ENCODE data around the gene ENHO.
"Not testable (repeated sequence)": the region's sequence is repeated elsewhere in the genome, so short reads cannot be mapped to it uniquely, and the experiment has no call there.

The ENHO gene

GRCh38 chr9:34492051-34492450 lies 30.7 kb downstream of the ENHO start:
- H3K27ac Mint-ChIP-seq (ENCODE audit: low read depth): no peak overlapping the region
- peaks cover 69% of the 10 kb centered on the region for H3K27me3 Mint-ChIP-seq
- no peak overlapping the region for H3K4me3 Mint-ChIP-seq
- no peak for ATAC-seq (replicated peaks; ENCODE audit: extremely low read depth, poor library complexity, severe bottlenecking)
- H3K4me1 Mint-ChIP-seq: no peaks in the 10 kb centered on the region
- H3K9me3 Mint-ChIP-seq: no peaks in the 10 kb centered on the region
- no peak for DNase-seq (ENCODE audit: low spot score in 2 of 2)
- no peaks in the 10 kb centered on the region for H3K36me3 Mint-ChIP-seq (ENCODE audit: insufficient read depth)

- Mint-ChIP-seq H3K4me1 (no peaks in the 10 kb centered on the region), H3K4me3 (no peak overlapping the region), H3K9me3 (no peaks in the 10 kb centered on the region), H3K27ac (ENCODE audit: low read depth) (no peak overlapping the region), H3K27me3 (peaks cover 71% of the 10 kb centered on the region), H3K36me3 (ENCODE audit: insufficient read depth) (no peaks in the 10 kb centered on the region)
- ATAC-seq (replicated peaks; ENCODE audit: extremely low read depth, poor library complexity, severe bottlenecking) (no peak), DNase-seq (ENCODE audit: low spot score in 2 of 2) (no peak)
Observed at GRCh38 chr9:34491596-34491995, 31.2 kb downstream of the ENHO start.

- Mint-ChIP-seq H3K27ac (ENCODE audit: low read depth) (no peak overlapping the region), H3K36me3 (ENCODE audit: insufficient read depth) (no peaks in the 10 kb centered on the region), H3K4me3 (no peak overlapping the region), H3K27me3 (peaks cover 71% of the 10 kb centered on the region), H3K4me1 (no peaks in the 10 kb centered on the region), H3K9me3 (no peaks in the 10 kb centered on the region)
- no peak for DNase-seq (ENCODE audit: low spot score in 2 of 2)
- ATAC-seq (replicated peaks; ENCODE audit: extremely low read depth, poor library complexity, severe bottlenecking): no peak
Observed at GRCh38 chr9:34490760-34491159, 32.0 kb downstream of the ENHO start.

- DNase-seq (ENCODE audit: low spot score in 2 of 2) (no peak), ATAC-seq (replicated peaks; ENCODE audit: extremely low read depth, poor library complexity, severe bottlenecking) (no peak)
- peaks cover 71% of the 10 kb centered on the region for H3K27me3 Mint-ChIP-seq
- no peaks in the 10 kb centered on the region for H3K9me3 Mint-ChIP-seq
- H3K4me1 Mint-ChIP-seq: no peaks in the 10 kb centered on the region
- no peaks in the 10 kb centered on the region for H3K36me3 Mint-ChIP-seq (ENCODE audit: insufficient read depth)
- H3K4me3 Mint-ChIP-seq: no peak overlapping the region
- H3K27ac Mint-ChIP-seq (ENCODE audit: low read depth): no peak overlapping the region
Observed at GRCh38 chr9:34490360-34490759, 32.4 kb downstream of the ENHO start.

- no peaks in the 10 kb centered on the region for H3K4me1 Mint-ChIP-seq
- no peaks in the 10 kb centered on the region for H3K36me3 Mint-ChIP-seq (ENCODE audit: insufficient read depth)
- no peak overlapping the region for H3K27ac Mint-ChIP-seq (ENCODE audit: low read depth)
- ATAC-seq (replicated peaks; ENCODE audit: extremely low read depth, poor library complexity, severe bottlenecking) (no peak), DNase-seq (ENCODE audit: low spot score in 2 of 2) (no peak)
- H3K4me3 Mint-ChIP-seq: no peak overlapping the region
- H3K27me3 Mint-ChIP-seq: peaks cover 48% of the 10 kb centered on the region
- no peaks in the 10 kb centered on the region for H3K9me3 Mint-ChIP-seq
Observed at GRCh38 chr9:34486572-34486971, 36.2 kb downstream of the ENHO start.

- ATAC-seq (replicated peaks; ENCODE audit: extremely low read depth, poor library complexity, severe bottlenecking) (no peak), DNase-seq (ENCODE audit: low spot score in 2 of 2) (no peak)
- Mint-ChIP-seq H3K27ac (ENCODE audit: low read depth) (no peak overlapping the region), H3K27me3 (peaks cover 40% of the 10 kb centered on the region), H3K4me3 (no peak overlapping the region), H3K4me1 (no peaks in the 10 kb centered on the region), H3K36me3 (ENCODE audit: insufficient read depth) (no peaks in the 10 kb centered on the region), H3K9me3 (no peaks in the 10 kb centered on the region)
Observed at GRCh38 chr9:34485822-34486221, 37.0 kb downstream of the ENHO start.

GRCh38 chr9:34484678-34485077 lies 38.1 kb downstream of the ENHO start:
- peaks cover 29% of the 10 kb centered on the region for H3K27me3 Mint-ChIP-seq
- DNase-seq (ENCODE audit: low spot score in 2 of 2): no peak
- no peaks in the 10 kb centered on the region for H3K4me1 Mint-ChIP-seq
- H3K4me3 Mint-ChIP-seq: no peak overlapping the region
- H3K27ac Mint-ChIP-seq (ENCODE audit: low read depth): no peak overlapping the region
- H3K9me3 Mint-ChIP-seq: no peaks in the 10 kb centered on the region
- no peaks in the 10 kb centered on the region for H3K36me3 Mint-ChIP-seq (ENCODE audit: insufficient read depth)
- no peak for ATAC-seq (replicated peaks; ENCODE audit: extremely low read depth, poor library complexity, severe bottlenecking)

- not testable (repeated sequence) for DNase-seq (ENCODE audit: low spot score in 2 of 2)
Observed at GRCh38 chr9:34482746-34483145, 40.0 kb downstream of the ENHO start.

GRCh38 chr9:34481620-34482019 lies 41.2 kb downstream of the ENHO start:
- not testable (repeated sequence) for H3K4me1 Mint-ChIP-seq; H3K36me3 Mint-ChIP-seq (ENCODE audit: insufficient read depth); H3K9me3 Mint-ChIP-seq; H3K4me3 Mint-ChIP-seq; ATAC-seq (replicated peaks; ENCODE audit: extremely low read depth, poor library complexity, severe bottlenecking); H3K27ac Mint-ChIP-seq (ENCODE audit: low read depth); DNase-seq (ENCODE audit: low spot score in 2 of 2)
- H3K27me3 Mint-ChIP-seq: peaks cover 26% of the 10 kb centered on the region

More at GRCh38 chr9:34482746-34483145, 40.0 kb downstream of the ENHO start:
- not testable (repeated sequence) for H3K36me3 Mint-ChIP-seq (ENCODE audit: insufficient read depth); H3K4me3 Mint-ChIP-seq; H3K27ac Mint-ChIP-seq (ENCODE audit: low read depth); H3K4me1 Mint-ChIP-seq; H3K9me3 Mint-ChIP-seq; ATAC-seq (replicated peaks; ENCODE audit: extremely low read depth, poor library complexity, severe bottlenecking)
- H3K27me3 Mint-ChIP-seq: peaks cover 24% of the 10 kb centered on the region

- H3K27ac Mint-ChIP-seq (ENCODE audit: low read depth): no peak overlapping the region
- H3K4me3 Mint-ChIP-seq: no peak overlapping the region
- H3K36me3 Mint-ChIP-seq (ENCODE audit: insufficient read depth): no peaks in the 10 kb centered on the region
- ATAC-seq (replicated peaks; ENCODE audit: extremely low read depth, poor library complexity, severe bottlenecking) (no peak), DNase-seq (ENCODE audit: low spot score in 2 of 2) (no peak)
- peaks cover 33% of the 10 kb centered on the region for H3K27me3 Mint-ChIP-seq
- no peaks in the 10 kb centered on the region for H3K4me1 Mint-ChIP-seq
- no peaks in the 10 kb centered on the region for H3K9me3 Mint-ChIP-seq
Observed at GRCh38 chr9:34479431-34479866, 43.3 kb downstream of the ENHO start.

- DNase-seq (ENCODE audit: low spot score in 2 of 2) (no peak), ATAC-seq (replicated peaks; ENCODE audit: extremely low read depth, poor library complexity, severe bottlenecking) (no peak)
- H3K4me1 Mint-ChIP-seq: no peaks in the 10 kb centered on the region
- H3K27me3 Mint-ChIP-seq: peaks cover 33% of the 10 kb centered on the region
- H3K27ac Mint-ChIP-seq (ENCODE audit: low read depth): no peak overlapping the region
- H3K9me3 Mint-ChIP-seq: no peaks in the 10 kb centered on the region
- H3K36me3 Mint-ChIP-seq (ENCODE audit: insufficient read depth): no peaks in the 10 kb centered on the region
- no peak overlapping the region for H3K4me3 Mint-ChIP-seq
Observed at GRCh38 chr9:34477541-34477940, 45.2 kb downstream of the ENHO start.

- ATAC-seq (replicated peaks; ENCODE audit: extremely low read depth, poor library complexity, severe bottlenecking) (no peak), DNase-seq (ENCODE audit: low spot score in 2 of 2) (no peak)
- no peak overlapping the region for H3K27ac Mint-ChIP-seq (ENCODE audit: low read depth)
- H3K36me3 Mint-ChIP-seq (ENCODE audit: insufficient read depth): no peaks in the 10 kb centered on the region
- peaks cover 33% of the 10 kb centered on the region for H3K27me3 Mint-ChIP-seq
- no peaks in the 10 kb centered on the region for H3K9me3 Mint-ChIP-seq
- H3K4me3 Mint-ChIP-seq: no peak overlapping the region
- no peaks in the 10 kb centered on the region for H3K4me1 Mint-ChIP-seq
Observed at GRCh38 chr9:34475097-34475496, 47.7 kb downstream of the ENHO start.
